ENCODE measurements around the gene KIF16B. TPM values are rescaled to one million over a fixed set of nuclear protein-coding genes. Genes with fewer than 3 reads are reported as not detected.

Gene KIF16B
- total RNA-seq, 1 experiment from 2014 or later = 4.6 TPM

DNA sequence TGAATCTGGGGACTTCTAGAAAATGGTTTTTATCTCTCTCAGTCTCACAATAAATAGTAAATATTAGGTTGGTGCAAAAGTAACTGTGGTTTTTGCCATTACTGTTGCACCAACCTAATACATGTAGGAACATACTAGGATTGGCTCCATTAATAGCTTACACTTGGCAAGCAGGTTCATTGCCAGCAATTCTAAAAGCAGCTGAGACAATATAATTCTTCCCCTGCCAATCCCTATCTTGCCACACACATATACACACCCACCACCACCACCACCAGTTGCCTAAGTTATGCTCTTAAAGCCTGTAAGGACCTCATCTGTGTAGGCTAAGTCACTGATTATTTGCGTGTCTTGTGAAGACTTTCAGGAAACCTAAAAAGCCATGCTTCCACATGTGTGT, 145.1 kb downstream of the KIF16B start:
- Histone ChIP-seq H3K9me3 (ENCODE audit: low read depth, low read length, poor library complexity, severe bottlenecking) (no peaks in the 10 kb centered on the region), H3K27ac (ENCODE audit: low read depth, low read length, poor library complexity, severe bottlenecking) (no peak overlapping the region), H3K4me3 (ENCODE audit: low read depth, low read length, poor library complexity, severe bottlenecking) (no peak overlapping the region), H3K27me3 (replicated peaks; ENCODE audit: insufficient read depth, low read depth, low read length, poor library complexity) (no peaks in the 10 kb centered on the region), H3K36me3 (ENCODE audit: insufficient read depth, low read length, poor library complexity, severe bottlenecking) (no peaks in the 10 kb centered on the region), H3K4me1 (ENCODE audit: insufficient read depth, low read length, poor library complexity, severe bottlenecking) (no peaks in the 10 kb centered on the region)
- intact Hi-C loops (cut with micrococcal nuclease; ENCODE audit: unreplicated experiment) = no loop called here
- no peak for TF ChIP-seq EZH2 (IDR thresholded peaks at IDR 0.05; ENCODE audit: borderline replicate concordance, low read depth, low read length, poor library complexity, severe bottlenecking)
- TF ChIP-seq, protein P1, sequence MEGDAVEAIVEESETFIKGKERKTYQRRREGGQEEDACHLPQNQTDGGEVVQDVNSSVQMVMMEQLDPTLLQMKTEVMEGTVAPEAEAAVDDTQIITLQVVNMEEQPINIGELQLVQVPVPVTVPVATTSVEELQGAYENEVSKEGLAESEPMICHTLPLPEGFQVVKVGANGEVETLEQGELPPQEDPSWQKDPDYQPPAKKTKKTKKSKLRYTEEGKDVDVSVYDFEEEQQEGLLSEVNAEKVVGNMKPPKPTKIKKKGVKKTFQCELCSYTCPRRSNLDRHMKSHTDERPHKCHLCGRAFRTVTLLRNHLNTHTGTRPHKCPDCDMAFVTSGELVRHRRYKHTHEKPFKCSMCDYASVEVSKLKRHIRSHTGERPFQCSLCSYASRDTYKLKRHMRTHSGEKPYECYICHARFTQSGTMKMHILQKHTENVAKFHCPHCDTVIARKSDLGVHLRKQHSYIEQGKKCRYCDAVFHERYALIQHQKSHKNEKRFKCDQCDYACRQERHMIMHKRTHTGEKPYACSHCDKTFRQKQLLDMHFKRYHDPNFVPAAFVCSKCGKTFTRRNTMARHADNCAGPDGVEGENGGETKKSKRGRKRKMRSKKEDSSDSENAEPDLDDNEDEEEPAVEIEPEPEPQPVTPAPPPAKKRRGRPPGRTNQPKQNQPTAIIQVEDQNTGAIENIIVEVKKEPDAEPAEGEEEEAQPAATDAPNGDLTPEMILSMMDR (conservative IDR thresholded peaks at IDR 0.05; ENCODE audit: low read depth, low read length) = no peak
- DNase-seq (ENCODE audit: low spot score) = no peak
- POLR2A ChIA-PET (ENCODE audit: low non-redundant PET) = no interaction called here
- CTCF ChIA-PET = no interaction called here
- BruUV-seq (replicated peaks) = no TSS peak

DNA sequence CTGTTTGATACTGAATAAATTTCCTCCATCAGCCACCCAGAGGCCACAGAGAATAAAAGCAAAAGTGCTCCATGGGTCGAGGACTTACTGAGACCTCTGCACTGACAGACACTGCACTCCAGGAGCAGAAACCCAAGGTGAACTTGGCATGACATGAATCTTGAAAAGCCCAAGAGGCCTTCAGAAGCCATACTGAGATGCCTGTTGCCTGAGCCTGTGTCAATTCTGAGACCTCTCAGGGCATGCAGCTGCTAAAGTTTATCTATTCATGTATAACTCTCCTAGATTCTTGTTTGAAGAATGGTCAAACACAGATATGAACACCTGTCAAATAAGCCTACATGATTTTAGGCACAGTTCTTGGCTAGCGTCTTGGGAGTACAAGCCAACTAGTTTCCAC, 145.7 kb downstream of the KIF16B start:
- Histone ChIP-seq H3K9me3 (ENCODE audit: low read depth, low read length, poor library complexity, severe bottlenecking) (no peaks in the 10 kb centered on the region), H3K27me3 (replicated peaks; ENCODE audit: insufficient read depth, low read depth, low read length, poor library complexity) (no peaks in the 10 kb centered on the region), H3K4me3 (ENCODE audit: low read depth, low read length, poor library complexity, severe bottlenecking) (no peak overlapping the region), H3K4me1 (ENCODE audit: insufficient read depth, low read length, poor library complexity, severe bottlenecking) (no peaks in the 10 kb centered on the region), H3K27ac (ENCODE audit: low read depth, low read length, poor library complexity, severe bottlenecking) (no peak overlapping the region), H3K36me3 (ENCODE audit: insufficient read depth, low read length, poor library complexity, severe bottlenecking) (no peaks in the 10 kb centered on the region)
- intact Hi-C loops (cut with micrococcal nuclease; ENCODE audit: unreplicated experiment) = no loop called here
- TF ChIP-seq, protein P1 (conservative IDR thresholded peaks at IDR 0.05; ENCODE audit: low read depth, low read length) = no peak
- no peak for TF ChIP-seq EZH2 (IDR thresholded peaks at IDR 0.05; ENCODE audit: borderline replicate concordance, low read depth, low read length, poor library complexity, severe bottlenecking)
- BruUV-seq (replicated peaks) = no TSS peak
- ChIA-PET POLR2A (ENCODE audit: low non-redundant PET) (interaction anchor here (0.6 kb wide), 1 partner anchor 43 kb away, joined by 3 read pairs; no protein-coding TSS in a partner anchor), CTCF (no interaction called here)
- DNase-seq (ENCODE audit: low spot score) = no peak

DNA sequence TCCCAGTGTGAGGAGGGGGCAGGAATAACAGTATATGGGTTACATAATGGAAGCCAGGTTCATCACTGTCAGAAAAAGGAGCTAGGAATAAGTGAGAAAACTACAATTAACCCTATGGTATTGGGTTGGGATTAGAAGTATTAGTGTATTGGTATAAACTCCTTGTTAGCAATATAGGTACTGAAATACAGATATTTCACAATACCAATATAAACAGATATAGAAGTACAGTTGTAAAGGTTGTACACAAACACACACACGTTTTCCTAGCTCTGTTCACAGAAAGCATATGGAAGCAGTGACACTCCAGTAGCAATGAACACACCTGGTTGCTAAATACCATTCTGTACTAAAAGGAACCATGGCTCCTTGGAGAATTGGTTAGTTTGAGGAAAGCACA, 148.5 kb downstream of the KIF16B start:
- ChIA-PET POLR2A (ENCODE audit: low non-redundant PET) (no interaction called here), CTCF (no interaction called here)
- H3K9me3 ChIP-seq (ENCODE audit: low read depth, low read length, poor library complexity, severe bottlenecking) = no peaks in the 10 kb centered on the region
- H3K27ac ChIP-seq (ENCODE audit: low read depth, low read length, poor library complexity, severe bottlenecking) = no peak overlapping the region
- no peaks in the 10 kb centered on the region for H3K4me1 ChIP-seq (ENCODE audit: insufficient read depth, low read length, poor library complexity, severe bottlenecking)
- no peaks in the 10 kb centered on the region for H3K27me3 ChIP-seq (replicated peaks; ENCODE audit: insufficient read depth, low read depth, low read length, poor library complexity)
- TF ChIP-seq, protein P1 (conservative IDR thresholded peaks at IDR 0.05; ENCODE audit: low read depth, low read length) = no peak
- TF ChIP-seq EZH2 (IDR thresholded peaks at IDR 0.05; ENCODE audit: borderline replicate concordance, low read depth, low read length, poor library complexity, severe bottlenecking) = no peak
- H3K4me3 ChIP-seq (ENCODE audit: low read depth, low read length, poor library complexity, severe bottlenecking) = no peak overlapping the region
- H3K36me3 ChIP-seq (ENCODE audit: insufficient read depth, low read length, poor library complexity, severe bottlenecking) = no peaks in the 10 kb centered on the region
- DNase-seq (ENCODE audit: low spot score) = no peak
- BruUV-seq (replicated peaks) = no TSS peak
- intact Hi-C loops (cut with micrococcal nuclease; ENCODE audit: unreplicated experiment) = no loop called here
